Activated CD8-positive, alpha-beta memory T cell treated with anti-CD3 and anti-CD28 coated beads, Interleukin-2, amount 50 U/mL, for 48 hours (primary cell): ENCODE measurements around the gene CCL20.
"Not testable (repeated sequence)": the region's sequence is repeated elsewhere in the genome, so short reads cannot be mapped to it uniquely, and the experiment has no call there.

Experiments used
- DNase-seq: peaks from one replicate; pipeline ENCODE4 v3.0.0-alpha.2; 2020

Gene CCL20

GRCh38 chr2:227839339-227840129 is 25.9 kb downstream of the CCL20 start:
- DNase-seq, result not testable (repeated sequence)

- no peak for DNase-seq
Measured at GRCh38 chr2:227846831-227847230, 33.2 kb downstream of the CCL20 start.

GRCh38 chr2:227848146-227848545 is 34.5 kb downstream of the CCL20 start:
- DNase-seq, result no peak

- DNase-seq, result no peak
Measured at GRCh38 chr2:227848586-227848985, 34.9 kb downstream of the CCL20 start.

- no peak for DNase-seq
Measured at GRCh38 chr2:227849906-227850305, 36.3 kb downstream of the CCL20 start.

DNA sequence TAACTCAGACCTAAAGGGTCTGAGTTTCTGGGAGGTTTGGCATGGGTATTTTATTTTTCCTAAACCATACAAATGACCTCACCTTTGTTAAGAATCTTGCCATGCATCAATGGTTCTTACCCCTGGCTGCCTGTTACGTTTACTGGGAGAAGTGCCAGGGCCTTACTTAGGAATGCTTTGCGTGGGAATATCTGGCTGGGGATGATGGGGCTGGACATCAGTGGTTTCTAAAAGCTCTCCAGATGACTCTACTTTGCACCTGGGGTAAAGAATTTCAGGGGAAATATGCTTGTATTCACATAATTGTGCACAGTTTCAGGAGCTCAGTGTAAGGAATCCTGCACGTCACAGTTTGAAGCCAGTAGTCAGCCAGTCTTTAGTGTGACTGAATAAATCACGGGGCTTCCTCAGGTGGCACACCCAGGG is 39.6 kb downstream of the CCL20 start:
- DNase-seq, result no peak

DNA sequence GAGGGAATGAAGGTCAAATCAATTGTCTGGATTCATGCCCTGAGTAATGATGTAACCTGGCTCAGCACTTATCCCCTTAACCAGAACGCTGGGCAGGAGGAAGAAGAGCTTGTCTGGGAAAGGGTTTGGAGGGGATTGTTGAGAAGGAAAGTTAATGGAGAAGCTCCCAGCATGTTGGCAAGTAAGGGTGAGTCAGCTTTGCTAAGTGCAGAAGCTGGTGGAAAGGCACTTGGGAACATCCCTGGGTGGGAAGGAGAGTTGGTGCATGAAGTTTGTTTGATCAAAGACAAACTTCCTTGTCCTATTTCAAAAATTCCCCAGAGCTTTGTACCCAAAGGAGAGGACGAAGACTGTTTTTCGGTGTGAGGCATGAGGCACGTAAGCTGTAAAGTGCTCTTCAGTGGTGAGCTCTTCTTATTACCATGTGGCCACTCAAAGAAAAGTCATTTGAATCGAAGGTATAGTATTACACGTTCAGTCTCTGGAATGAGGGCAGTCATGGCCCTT is 40.2 kb downstream of the CCL20 start:
- no peak for DNase-seq

GRCh38 chr2:227855440-227855839 is 41.8 kb downstream of the CCL20 start:
- no peak for DNase-seq

GRCh38 chr2:227856697-227857096 is 43.1 kb downstream of the CCL20 start:
- DNase-seq, result no peak

DNA sequence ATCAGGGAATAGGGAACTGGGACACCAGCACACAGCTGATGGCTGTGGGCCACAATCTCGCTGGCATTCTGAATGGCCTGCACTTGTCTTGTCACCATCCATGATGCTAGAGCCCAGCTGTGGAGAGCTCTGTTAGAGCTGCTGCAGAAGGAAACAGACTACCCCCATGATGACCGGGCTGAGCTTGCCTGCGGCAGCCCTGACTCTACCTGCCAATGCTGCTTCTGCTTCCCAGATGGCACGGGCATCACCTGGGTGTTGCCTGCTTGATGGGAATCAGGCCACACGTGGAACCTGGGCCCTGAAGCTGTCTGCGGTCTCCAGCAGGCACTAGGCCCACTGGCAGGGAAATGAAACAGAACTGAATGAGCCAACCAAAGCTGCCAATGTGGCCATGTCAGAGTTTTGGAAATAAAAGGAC is 46.6 kb downstream of the CCL20 start:
- no peak for DNase-seq

- no peak for DNase-seq
Measured at GRCh38 chr2:227861011-227861410, 47.4 kb downstream of the CCL20 start.

DNA sequence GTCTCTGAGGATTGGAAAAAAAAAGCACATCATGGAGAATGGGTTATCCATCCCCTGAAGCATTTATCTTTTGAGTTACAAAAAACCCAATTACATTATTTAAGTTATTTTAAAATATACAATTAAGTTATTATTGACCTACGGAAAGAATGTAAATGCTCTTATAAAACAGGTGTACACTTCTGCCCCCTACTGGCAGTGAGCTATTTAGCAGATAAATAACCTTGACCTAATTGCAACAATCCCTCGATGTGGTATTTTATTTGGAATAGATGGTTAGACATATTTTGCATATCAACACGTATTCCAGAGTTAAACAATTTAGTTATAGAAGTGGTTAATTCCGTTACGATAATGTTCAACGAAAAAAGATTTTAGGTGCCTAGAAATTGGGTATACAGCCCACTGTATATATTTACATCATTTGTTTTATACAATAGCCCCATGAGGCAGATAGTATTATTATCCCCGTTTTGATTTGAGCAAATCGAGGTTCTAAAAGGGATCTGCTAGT is 48.6 kb downstream of the CCL20 start:
- no peak for DNase-seq

- no peak for DNase-seq
Measured at GRCh38 chr2:227862741-227863588, 49.3 kb downstream of the CCL20 start.

GRCh38 chr2:227864161-227864756 is 50.6 kb downstream of the CCL20 start:
- DNase-seq, result no peak

DNA sequence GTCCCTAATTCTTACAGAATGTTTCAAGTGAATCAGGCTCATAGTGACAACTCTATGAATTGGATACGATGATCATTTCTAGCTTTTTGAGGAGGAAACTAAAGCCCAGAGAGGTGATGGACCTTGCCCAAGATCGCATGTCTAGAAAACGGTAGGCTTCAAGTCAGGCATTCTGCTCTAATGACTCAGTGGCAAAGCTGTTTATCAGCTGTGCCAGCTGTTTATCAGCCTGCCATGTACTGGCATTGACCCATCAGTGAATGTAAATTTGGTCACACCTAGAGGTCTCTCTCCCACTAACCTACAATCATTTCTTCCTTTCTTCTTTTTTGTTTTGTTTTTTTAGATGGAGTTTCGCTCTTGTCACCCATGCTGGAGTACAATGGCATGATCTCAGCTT is 51.6 kb downstream of the CCL20 start:
- no peak for DNase-seq
